Measurements from ENCODE around the gene EDNRA. TPM values are rescaled to one million over a fixed set of nuclear protein-coding genes. Genes with fewer than 3 reads are reported as not detected.

Gene EDNRA
- total and polyA plus RNA-seq, 2 of the 4 experiments (the other 2 are of a cell fraction), result 3.8 to 6.5 TPM

GRCh38 chr4:147546349-147546748, 65.5 kb downstream of the EDNRA start:
- Histone ChIP-seq H3K9me3 (ENCODE audit: control insufficient read depth, insufficient read depth, low read length) (no peaks in the 10 kb centered on the region), H3K4me3 (ENCODE audit: insufficient read depth, low read depth, low read length) (no peak overlapping the region), H3K4ac (ENCODE audit: low read depth, low read length) (peak overlapping the region; percentile 97; the same call in 1 of the 2 replicates), H4K8ac (ENCODE audit: low read depth in 2 of 2, low read length in 2 of 2) (peak overlapping the region in 1 of 2 experiments; percentile 95; a peak in 1 of 4 replicates), H3K14ac (replicated peaks; ENCODE audit: low read depth, low read length) (no peak overlapping the region), H3K4me1 (ENCODE audit: control insufficient read depth, insufficient read depth, low read length) (peaks cover 24% of the 10 kb centered on the region), H3K36me3 (ENCODE audit: control insufficient read depth, insufficient read depth, low read length) (peaks cover 5% of the 10 kb centered on the region), H2AK9ac (replicated peaks; ENCODE audit: low read depth, low read length, poor library complexity) (no peak overlapping the region), H3K18ac (ENCODE audit: low read depth, low read length) (peak overlapping the region; percentile 56; the same call in 1 of the 2 replicates), H3K9me1 (ENCODE audit: insufficient read depth, low read length) (peaks cover 15% of the 10 kb centered on the region; the same call in 1 of the 2 replicates), H4K5ac (ENCODE audit: low read depth, low read length) (0 out of 2 replicates have a peak overlapping the region, but pooled peaks have one; percentile 33), H2AFZ (replicated peaks; ENCODE audit: low read length, poor library complexity) (no peak overlapping the region), H3K79me1 (ENCODE audit: low read depth in 1 of 2, low read length in 2 of 2) (peaks cover 0 to 13% of the 10 kb centered on the region in 2 experiments; a peak in 2 of 4 replicates), H2BK5ac (ENCODE audit: low read depth, low read length, poor library complexity, severe bottlenecking) (peak overlapping the region; percentile 99), H3K27ac (ENCODE audit: insufficient read depth, low read length) (peak overlapping the region; percentile 22; the same call in 1 of the 2 replicates), H4K91ac (ENCODE audit: insufficient read depth, low read depth, low read length) (no peak overlapping the region), H2AK5ac (ENCODE audit: low read depth, low read length) (no peak overlapping the region), H4K20me1 (ENCODE audit: insufficient read depth, low read length) (no peaks in the 10 kb centered on the region), H3K4me2 (ENCODE audit: low read depth, low read length) (no peak overlapping the region; the same call in 1 of the 2 replicates), H3K9ac (ENCODE audit: low read depth, low read length) (no peak overlapping the region), H2BK120ac (ENCODE audit: low read depth, low read length) (peak overlapping the region; percentile 96; the same call in 1 of the 2 replicates), H2BK20ac (ENCODE audit: low read depth, low read length) (peak overlapping the region; percentile 96), H3K56ac (ENCODE audit: extremely low read depth, insufficient read depth, low read length) (no peak overlapping the region), H2BK15ac (ENCODE audit: low read depth, low read length) (peak overlapping the region; percentile 1; the same call in 1 of the 3 replicates), H3K27me3 (ENCODE audit: control insufficient read depth, insufficient read depth, low read length) (no peaks in the 10 kb centered on the region), H3K23ac (ENCODE audit: low read depth, low read length) (no peak overlapping the region; the same call in 1 of the 2 replicates)
- WGBS, 2 experiments (ENCODE audit: extremely low coverage in 2 of 2, insufficient read length in 1 of 2), result no CpG with 5 or more reads among the region's 2 CpGs
- BruUV-seq (replicated peaks), result no TSS peak
- in situ Hi-C loops (cut with MboI; ENCODE audit: low sequenced_read_pairs), result no loop called here
- DNase-seq (peak; percentile 99), ATAC-seq (ENCODE audit: low read depth) (peak; percentile 78)
- ChIA-PET POLR2A (ENCODE audit: unreplicated experiment) (no interaction called here), CTCF (interaction anchor here (1.0 to 1.5 kb wide), 3 partner anchors 9 to 43 kb away, joined by 4 to 5 read pairs (median 5); no protein-coding TSS in a partner anchor)
- TF ChIP-seq USF2 (IDR thresholded peaks at IDR 0.05; ENCODE audit: low read depth, low read length) (no peak), FOS (IDR thresholded peaks at IDR 0.05; ENCODE audit: low read depth, low read length) (peak; percentile 91), NFE2L2 (IDR thresholded peaks at IDR 0.05; ENCODE audit: low read depth, low read length) (peak; percentile 12; the same call in 1 of the 2 replicates), CEBPB (IDR thresholded peaks at IDR 0.05; ENCODE audit: low read depth, low read length) (peak; percentile 55; the same call in 1 of the 2 replicates), MAZ (IDR thresholded peaks at IDR 0.05; ENCODE audit: borderline replicate concordance, low read depth, low read length) (no peak), RCOR1 (IDR thresholded peaks at IDR 0.05; ENCODE audit: insufficient replicate concordance, low read length) (no peak), MAFK (IDR thresholded peaks at IDR 0.05; ENCODE audit: low read depth, low read length) (no peak), ELK1 (IDR thresholded peaks at IDR 0.05; ENCODE audit: borderline replicate concordance, low read depth, low read length) (no peak), RFX5 (IDR thresholded peaks at IDR 0.05; ENCODE audit: low read depth, low read length) (no peak), MXI1 (IDR thresholded peaks at IDR 0.05; ENCODE audit: borderline replicate concordance, low read depth, low read length) (no peak), BHLHE40 (IDR thresholded peaks at IDR 0.05; ENCODE audit: low read depth, low read length) (peak; percentile 41; the same call in 1 of the 2 replicates), CHD1 (IDR thresholded peaks at IDR 0.05; ENCODE audit: low read depth, low read length) (no peak), CTCF (conservative IDR thresholded peaks at IDR 0.05; ENCODE audit: low read depth, low read length) (no peak)
- intact Hi-C loops (cut with micrococcal nuclease), result no loop called here
- dilution Hi-C loops (cut with HindIII; ENCODE audit: low sequenced_read_pairs, unreplicated experiment), result no loop called here

Measured in IMR-90 (cell line).